Spleen (tissue), 7 donors: ENCODE results near the gene LCN2.
"Not testable (repeated sequence)": the region's sequence is repeated elsewhere in the genome, so short reads cannot be mapped to it uniquely, and the experiment has no call there.

Source experiments
- CTCF ChIP-seq, 11 experiments: fragments of 200-600 bp in 7 of 11; fragments of 450-650 bp in 4 of 11; sonication (generic) in 4 of 11; IDR thresholded peaks in 8 of 11; conservative IDR thresholded peaks in 3 of 11; 1 replicate in 7 of 11; 2 replicates in 4 of 11; pipeline versions ENCODE4 v1.4.0 to v1.8.0; 2016 to 2021; ENCODE audit warnings: antibody characterized with exemption in 11 of 11, inconsistent platforms in 4 of 11, mild to moderate bottlenecking in 1 of 11
- POLR2A ChIP-seq, 3 donors: fragments of 450-650 bp; IDR thresholded peaks; one replicate each; pipeline ENCODE4 v1.5.1; 2017; ENCODE audit warnings: antibody characterized with exemption in 3 of 3, mild to moderate bottlenecking in 1 of 3
- donor health status: DM: no; HTN: no; CAD: no; lungs with moderate emphysema.
- donor health status: DM: no; HTN: no; CAD: no.
- donor health status: DM: no; HTN: no; CAD: no.

- not testable (repeated sequence) for TF ChIP-seq CTCF (IDR thresholded peaks at IDR 0.05 in 8 of 11, conservative IDR thresholded peaks at IDR 0.05 in 3 of 11); POLR2A (IDR thresholded peaks at IDR 0.05)
These were observed 18.6 kb upstream of the LCN2 start for GRCh38 chr9:128130651-128131050.
